Spleen (tissue), 7 donors: ENCODE data around the gene NUP160.
"Not testable (repeated sequence)": the region's sequence is repeated elsewhere in the genome, so short reads cannot be mapped to it uniquely, and the experiment has no call there.

Source experiments
- CTCF ChIP-seq, 11 experiments: fragments of 200-600 bp in 7 of 11; fragments of 450-650 bp in 4 of 11; sonication (generic) in 4 of 11; IDR thresholded peaks in 8 of 11; conservative IDR thresholded peaks in 3 of 11; 1 replicate in 7 of 11; 2 replicates in 4 of 11; pipeline versions ENCODE4 v1.4.0 to v1.8.0; 2016 to 2021; ENCODE audit warnings: antibody characterized with exemption in 11 of 11, inconsistent platforms in 4 of 11, mild to moderate bottlenecking in 1 of 11
- POLR2AphosphoS5 ChIP-seq, 3 donors: sonication (generic); formaldehyde crosslinking; IDR thresholded peaks; one replicate each; pipeline ENCODE4 v1.5.1; 2017; ENCODE audit warnings: antibody characterized with exemption in 3 of 3
- donor health status: DM: no; HTN: no; CAD: no; lungs with moderate emphysema.
- donor health status: DM: no; HTN: no; CAD: no.
- donor health status: DM: no; HTN: no; CAD: no.

- not testable (repeated sequence) for TF ChIP-seq POLR2AphosphoS5 (IDR thresholded peaks at IDR 0.05); CTCF (IDR thresholded peaks at IDR 0.05 in 8 of 11, conservative IDR thresholded peaks at IDR 0.05 in 3 of 11)
Measured at GRCh38 chr11:47769556-47769955, 78.6 kb downstream of the NUP160 start.
